Right cardiac atrium (tissue), 5 donors: ENCODE data around the gene FANCG. TPM values are rescaled to one million over a fixed set of nuclear protein-coding genes. Genes with fewer than 3 reads are reported as not detected.
A peak's percentile ranks its signal among the peaks of the same experiment; 100 is the strongest.

Experiments
- ATAC-seq, 2 donors: fragments of 200-7000 bp; cut with Tn5 transposase; one replicate each; pipeline versions ENCODE4 v1.8.0 to v1.9.1; 2020; ENCODE audit warnings: moderate library complexity in 2 of 2, mild to moderate bottlenecking in 1 of 2
- DNase-seq, 3 donors: peaks; one replicate each; pipeline ENCODE4 v3.0.0-alpha.2; 2020
- H3K27ac ChIP-seq: one replicate; pipeline ENCODE4 v1.5.1; 2013; ENCODE audit warnings: mild to moderate bottlenecking, low read length, control low read depth, moderate library complexity
- H3K27me3 ChIP-seq: one replicate; pipeline ENCODE4 v1.6.1; 2013; ENCODE audit not compliant: control insufficient read depth, insufficient read depth
- H3K4me1 ChIP-seq: one replicate; pipeline ENCODE4 v1.6.1; 2013; ENCODE audit warnings: low read length; ENCODE audit not compliant: control insufficient read depth, insufficient read depth
- H3K4me3 ChIP-seq: one replicate; pipeline ENCODE4 v1.5.1; 2013; ENCODE audit warnings: low read length, control low read depth
- H3K9me3 ChIP-seq: one replicate; pipeline ENCODE4 v1.6.1; 2013; ENCODE audit warnings: low read length; ENCODE audit not compliant: control insufficient read depth
- WGBS: extraction: QIAGEN DNeasy Blood & Tissue Kit; methylation state at CpG from one replicate; pipeline ENCODE4 v1.1.7; 2013; 5-methylcytosine and 5-hydroxymethylcytosine counted together
- intact Hi-C, 4 donors: fragments of 100-400 bp; cut with DNase I; formaldehyde crosslinking; loops; one replicate each; pipeline versions ENCODE4 v1.11.0 to v1.14.0; 2022 to 2023
- polyA plus RNA-seq: library from polyadenylated mRNA; stranded (reverse); fragments of 200-250 nt; gene quantifications from one replicate; pipeline ENCODE4 v1.2.3, GENCODE V29; 2013
- total RNA-seq, 4 donors: library from RNA; stranded (reverse); fragmentation: NEBNext Ultra II Directional; extraction: Animal tissue kit (Norgen Biotek cat#: 25700); gene quantifications; one replicate each; pipeline ENCODE4 v1.2.1, GENCODE V29; 2021
- donor health status: healthy with polysubstance abuse.
- donor health status: DM: no; HTN: yes; CAD: no.
- donor health status: DM: no; HTN: no; CAD: no.
- donor health status: DM: no; HTN: yes; CAD: no; lungs with severe emphysema.
- donor health status: DM: yes; HTN: yes; CAD: no.

The FANCG gene
- total and polyA plus RNA-seq, 5 donors: 2.1 to 8.8 (median 4.7) TPM

- Histone ChIP-seq H3K4me1 (no peaks in the 10 kb centered on the region), H3K27me3 (no peaks in the 10 kb centered on the region), H3K27ac (no peak overlapping the region), H3K9me3 (no peaks in the 10 kb centered on the region), H3K4me3 (peak overlapping the region; percentile 7)
- WGBS: 32% methylated on average over 48 of the region's 48 CpGs
- intact Hi-C loops: no loop called here
- peak; percentile 88 to 96 for ATAC-seq
- peak; percentile 84 to 92 (median 90) for DNase-seq
Measured at GRCh38 chr9:35035851-35036701, 43.7 kb downstream of the FANCG start.

DNA sequence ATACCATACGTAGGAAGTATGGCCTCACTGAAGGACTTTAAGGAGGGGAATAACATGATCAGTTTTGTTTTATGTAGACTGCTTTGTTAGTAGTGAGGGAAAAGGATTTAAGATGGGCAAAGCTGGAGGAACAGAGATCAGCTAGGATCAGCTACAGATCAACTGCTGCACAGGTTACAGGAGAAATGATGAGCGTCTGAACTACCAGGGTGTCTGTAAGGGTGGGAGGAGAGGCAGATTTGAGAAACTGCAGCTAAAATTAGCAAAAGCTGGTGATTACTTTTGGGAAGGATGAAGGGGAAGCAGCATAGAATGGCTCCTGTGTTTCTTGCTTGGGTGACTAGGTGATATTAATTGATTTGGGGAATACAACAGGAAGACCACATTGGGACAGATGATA, 46.6 kb downstream of the FANCG start:
- DNase-seq: no peak
- Histone ChIP-seq H3K4me1 (no peaks in the 10 kb centered on the region), H3K27me3 (no peaks in the 10 kb centered on the region), H3K27ac (no peak overlapping the region), H3K9me3 (no peaks in the 10 kb centered on the region), H3K4me3 (no peak overlapping the region)
- no peak for ATAC-seq
- WGBS: 93% methylated on average over 2 of the region's 2 CpGs
- intact Hi-C loops: no loop called here

GRCh38 chr9:35029852-35030251, 49.9 kb downstream of the FANCG start:
- no peaks in the 10 kb centered on the region for H3K9me3 ChIP-seq
- H3K27me3 ChIP-seq: no peaks in the 10 kb centered on the region
- 69% methylated on average over 2 of the region's 2 CpGs for WGBS
- no peak overlapping the region for H3K4me3 ChIP-seq
- H3K4me1 ChIP-seq: peaks cover 2% of the 10 kb centered on the region
- no peak overlapping the region for H3K27ac ChIP-seq
- ATAC-seq: peak in 1 of 2 donors; percentile 43
- intact Hi-C loops: no loop called here
- no peak for DNase-seq

- ATAC-seq: no peak
- no peak for DNase-seq
- Histone ChIP-seq H3K4me1 (peaks cover 2% of the 10 kb centered on the region), H3K4me3 (no peak overlapping the region), H3K9me3 (no peaks in the 10 kb centered on the region), H3K27ac (no peak overlapping the region), H3K27me3 (no peaks in the 10 kb centered on the region)
- WGBS: 74% methylated on average over 4 of the region's 4 CpGs
- intact Hi-C loops: no loop called here
Measured at GRCh38 chr9:35029241-35029640, 50.5 kb downstream of the FANCG start.

DNA sequence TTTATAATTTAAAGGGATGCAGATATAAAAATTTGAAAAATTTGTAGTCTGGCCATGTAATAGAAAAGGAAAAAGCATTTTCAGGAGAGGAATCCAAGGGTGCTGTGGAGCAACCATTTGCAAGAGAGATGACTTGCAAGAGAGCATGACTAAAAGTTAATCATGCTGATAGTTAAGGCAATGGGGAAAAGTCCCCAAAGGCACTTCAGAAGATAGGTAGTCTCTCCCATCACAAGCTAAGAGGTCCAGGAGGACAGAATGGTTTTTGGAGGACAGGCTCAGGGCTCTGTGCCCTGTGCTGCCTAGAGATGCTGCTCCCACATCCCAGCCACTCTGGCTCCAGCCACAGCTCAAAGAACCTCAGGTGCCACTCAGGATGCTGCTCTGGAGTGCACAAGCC, 51.4 kb downstream of the FANCG start:
- no peaks in the 10 kb centered on the region for H3K27me3 ChIP-seq
- ATAC-seq (peak in 1 of 2 donors; percentile 15), DNase-seq (no peak)
- H3K27ac ChIP-seq: no peak overlapping the region
- intact Hi-C loops: no loop called here
- H3K4me1 ChIP-seq: peaks cover 2% of the 10 kb centered on the region
- no peak overlapping the region for H3K4me3 ChIP-seq
- H3K9me3 ChIP-seq: no peaks in the 10 kb centered on the region

GRCh38 chr9:35027860-35028259, 51.9 kb downstream of the FANCG start:
- ATAC-seq: no peak

GRCh38 chr9:35027374-35027773, 52.4 kb downstream of the FANCG start:
- Histone ChIP-seq H3K4me1 (peaks cover 2% of the 10 kb centered on the region), H3K27ac (no peak overlapping the region), H3K27me3 (no peaks in the 10 kb centered on the region), H3K4me3 (no peak overlapping the region), H3K9me3 (no peaks in the 10 kb centered on the region)
- 80% methylated on average over 1 of the region's 1 CpG for WGBS
- no peak for DNase-seq
- intact Hi-C loops: no loop called here
- no peak for ATAC-seq

More at GRCh38 chr9:35027860-35028259, 51.9 kb downstream of the FANCG start:
- no peaks in the 10 kb centered on the region for H3K9me3 ChIP-seq
- intact Hi-C loops: no loop called here
- 59% methylated on average over 1 of the region's 1 CpG for WGBS
- no peak overlapping the region for H3K4me3 ChIP-seq
- peaks cover 2% of the 10 kb centered on the region for H3K4me1 ChIP-seq
- no peaks in the 10 kb centered on the region for H3K27me3 ChIP-seq
- no peak overlapping the region for H3K27ac ChIP-seq
- no peak for DNase-seq

GRCh38 chr9:35026671-35027070, 53.1 kb downstream of the FANCG start:
- peak in 1 of 2 donors; percentile 55 for ATAC-seq
- Histone ChIP-seq H3K4me3 (no peak overlapping the region), H3K4me1 (peaks cover 2% of the 10 kb centered on the region), H3K9me3 (no peaks in the 10 kb centered on the region), H3K27ac (peak overlapping the region; percentile 72), H3K27me3 (no peaks in the 10 kb centered on the region)
- no peak for DNase-seq
- intact Hi-C loops: no loop called here
- 47% methylated on average over 3 of the region's 3 CpGs for WGBS

Other genes starting within 250 kb of the FANCG start
- gene PHF24, start 121.7 kb downstream of the FANCG start, total RNA-seq: 1 to 10 TPM in 1 of 4 donors, under 1 TPM in 3; 0.03 to 1.3 (median 0.28) TPM
- 0.07 TPM for gene PHF24, start 121.7 kb downstream of the FANCG start, polyA plus RNA-seq
- gene DNAJB5, start 90.2 kb downstream of the FANCG start, total RNA-seq: 10 to 100 TPM; 37.8 to 75.7 (median 51.4) TPM
- gene DNAJB5, start 90.2 kb downstream of the FANCG start, polyA plus RNA-seq: 64.1 TPM
- 100 to 1,000 TPM; 184 to 224 (median 192) TPM for gene VCP, start 7.3 kb downstream of the FANCG start, total RNA-seq
- gene VCP, start 7.3 kb downstream of the FANCG start, polyA plus RNA-seq: 149 TPM
- gene PIGO, start 16.6 kb upstream of the FANCG start, total RNA-seq: 10 to 100 TPM; 10.2 to 17.6 (median 12.7) TPM
- gene PIGO, start 16.6 kb upstream of the FANCG start, polyA plus RNA-seq: 10.0 TPM
- gene STOML2, start 23.2 kb upstream of the FANCG start, total RNA-seq: 100 to 1,000 TPM; 104 to 117 (median 110) TPM
- 118 TPM for gene STOML2, start 23.2 kb upstream of the FANCG start, polyA plus RNA-seq
- gene ATOSB, start 35.9 kb upstream of the FANCG start, total RNA-seq: 10 to 100 TPM; 15.5 to 19.5 (median 16.9) TPM
- 14.0 TPM for gene ATOSB, start 35.9 kb upstream of the FANCG start, polyA plus RNA-seq
- 10 to 100 TPM; 20.9 to 23.4 (median 21.1) TPM for gene UNC13B, start 82.1 kb upstream of the FANCG start, total RNA-seq
- 8.8 TPM for gene UNC13B, start 82.1 kb upstream of the FANCG start, polyA plus RNA-seq